HG02642 (cell line): ENCODE results near the gene KSR1.
A peak's percentile ranks its signal among the peaks of the same experiment; 100 is the strongest.
"Not testable (repeated sequence)": the region's sequence is repeated elsewhere in the genome, so short reads cannot be mapped to it uniquely, and the experiment has no call there.

Experiments
- ATAC-seq: cut with Tn5 transposase; IDR thresholded peaks from one replicate; pipeline ENCODE4 v1.9.1; 2021; ENCODE audit warnings: mild to moderate bottlenecking; ENCODE audit not compliant: unreplicated experiment, poor library complexity

The KSR1 gene

GRCh38 chr17:27621536-27621935 is 165.3 kb downstream of the KSR1 start:
- no peak for ATAC-seq

- ATAC-seq: no peak
These were observed 165.8 kb downstream of the KSR1 start for GRCh38 chr17:27621942-27622559.

- ATAC-seq: no peak
These were observed 166.7 kb downstream of the KSR1 start for GRCh38 chr17:27622986-27623385.

GRCh38 chr17:27623614-27624013 is 167.4 kb downstream of the KSR1 start:
- ATAC-seq: no peak

GRCh38 chr17:27624539-27624938 is 168.3 kb downstream of the KSR1 start:
- no peak for ATAC-seq

- no peak for ATAC-seq
These were observed 169.6 kb downstream of the KSR1 start for GRCh38 chr17:27625856-27626255.

- ATAC-seq: no peak
These were observed 171.3 kb downstream of the KSR1 start for GRCh38 chr17:27627514-27627913.

GRCh38 chr17:27628376-27628775 is 172.1 kb downstream of the KSR1 start:
- no peak for ATAC-seq

- not testable (repeated sequence) for ATAC-seq
These were observed 173.0 kb downstream of the KSR1 start for GRCh38 chr17:27629260-27629659.

- peak; percentile 59 for ATAC-seq
These were observed 174.6 kb downstream of the KSR1 start, which contains the start of gene LGALS9 for GRCh38 chr17:27630607-27631410. LGALS9 (plus strand) TSS chr17:27631188; CDS start chr17:27631266, 78 bp downstream.

GRCh38 chr17:27631411-27631760 is 175.1 kb downstream of the KSR1 start:
- peak; percentile 49 for ATAC-seq

- ATAC-seq: no peak
These were observed 175.9 kb downstream of the KSR1 start for GRCh38 chr17:27631897-27632725.

- ATAC-seq: not testable (repeated sequence)
These were observed 176.5 kb downstream of the KSR1 start for GRCh38 chr17:27632766-27633165.

- no peak for ATAC-seq
These were observed 177.2 kb downstream of the KSR1 start for GRCh38 chr17:27633312-27634025.

GRCh38 chr17:27634026-27634335 is 177.7 kb downstream of the KSR1 start:
- ATAC-seq: no peak

- ATAC-seq: no peak
These were observed 178.5 kb downstream of the KSR1 start for GRCh38 chr17:27634776-27635175.

GRCh38 chr17:27635275-27635823 is 179.1 kb downstream of the KSR1 start:
- ATAC-seq: no peak

- ATAC-seq: not testable (repeated sequence)
These were observed 179.8 kb downstream of the KSR1 start for GRCh38 chr17:27636005-27636520.

- not testable (repeated sequence) for ATAC-seq
These were observed 181.6 kb downstream of the KSR1 start for GRCh38 chr17:27637818-27638217.

GRCh38 chr17:27638415-27638914 is 182.2 kb downstream of the KSR1 start:
- not testable (repeated sequence) for ATAC-seq
